Neural cell (in vitro differentiated cells): Measurements from ENCODE around the gene SLC17A9.

Experiments
- CTCF ChIP-seq: fragments of 450-650 bp; IDR thresholded peaks from 2 replicates; pipeline ENCODE4 v1.5.1; 2014; ENCODE audit warnings: antibody characterized with exemption, mild to moderate bottlenecking, moderate library complexity; ENCODE audit not compliant: poor library complexity, severe bottlenecking
- EP300 ChIP-seq: fragments of 450-650 bp; conservative IDR thresholded peaks from 2 replicates; pipeline ENCODE4 v1.6.1; 2014; ENCODE audit warnings: antibody characterized with exemption, mild to moderate bottlenecking, moderate library complexity; ENCODE audit not compliant: poor library complexity, severe bottlenecking
- EZH2 ChIP-seq: fragments of 200-600, 300-800 bp; shearing (Covaris generic), sonication (generic); IDR thresholded peaks from 2 replicates; pipeline ENCODE4 v1.6.1; 2014; ENCODE audit warnings: antibody characterized with exemption, low read length, borderline replicate concordance, mild to moderate bottlenecking; ENCODE audit not compliant: insufficient read depth, poor library complexity, severe bottlenecking
- MXI1 ChIP-seq: fragments of 450-650 bp; conservative IDR thresholded peaks from 2 replicates; pipeline ENCODE4 v1.6.1; 2014; ENCODE audit warnings: antibody characterized with exemption, mild to moderate bottlenecking; ENCODE audit not compliant: poor library complexity, severe bottlenecking
- POLR2AphosphoS5 ChIP-seq: IDR thresholded peaks from 2 replicates; pipeline ENCODE4 v1.6.1; 2012
- RAD21 ChIP-seq: fragments of 450-650 bp; conservative IDR thresholded peaks from 2 replicates; pipeline ENCODE4 v1.6.1; 2014; ENCODE audit warnings: antibody characterized with exemption, mild to moderate bottlenecking, moderate library complexity
- REST ChIP-seq: IDR thresholded peaks from 2 replicates; pipeline ENCODE4 v1.6.1; 2012; ENCODE audit warnings: borderline replicate concordance
- SMC3 ChIP-seq: fragments of 450-650 bp; conservative IDR thresholded peaks from 2 replicates; pipeline ENCODE4 v1.6.1; 2014; ENCODE audit warnings: antibody characterized with exemption, mild to moderate bottlenecking, moderate library complexity; ENCODE audit not compliant: poor library complexity
- TAF1 ChIP-seq: IDR thresholded peaks from 2 replicates; pipeline ENCODE4 v1.6.1; 2012; ENCODE audit warnings: low read depth

- no peak for TF ChIP-seq CTCF
- no peak for TF ChIP-seq EZH2
- no peak for TF ChIP-seq POLR2AphosphoS5
- TF ChIP-seq SMC3, result no peak
- no peak for TF ChIP-seq TAF1
- TF ChIP-seq RAD21, result no peak
- no peak for TF ChIP-seq MXI1
- no peak for TF ChIP-seq REST
- TF ChIP-seq EP300, result no peak
Measured at GRCh38 chr20:62920039-62920645, 32.4 kb upstream of the SLC17A9 start.
